ENCODE measurements around the gene CHERP. TPM values are rescaled to one million over a fixed set of nuclear protein-coding genes. Genes with fewer than 3 reads are reported as not detected.

Gene CHERP
- total and polyA plus RNA-seq, 2 of the 8 experiments (the other 6 are each of a cell fraction or from before 2014, with no cell fraction given), result 13.9 to 73.7 TPM

DNA sequence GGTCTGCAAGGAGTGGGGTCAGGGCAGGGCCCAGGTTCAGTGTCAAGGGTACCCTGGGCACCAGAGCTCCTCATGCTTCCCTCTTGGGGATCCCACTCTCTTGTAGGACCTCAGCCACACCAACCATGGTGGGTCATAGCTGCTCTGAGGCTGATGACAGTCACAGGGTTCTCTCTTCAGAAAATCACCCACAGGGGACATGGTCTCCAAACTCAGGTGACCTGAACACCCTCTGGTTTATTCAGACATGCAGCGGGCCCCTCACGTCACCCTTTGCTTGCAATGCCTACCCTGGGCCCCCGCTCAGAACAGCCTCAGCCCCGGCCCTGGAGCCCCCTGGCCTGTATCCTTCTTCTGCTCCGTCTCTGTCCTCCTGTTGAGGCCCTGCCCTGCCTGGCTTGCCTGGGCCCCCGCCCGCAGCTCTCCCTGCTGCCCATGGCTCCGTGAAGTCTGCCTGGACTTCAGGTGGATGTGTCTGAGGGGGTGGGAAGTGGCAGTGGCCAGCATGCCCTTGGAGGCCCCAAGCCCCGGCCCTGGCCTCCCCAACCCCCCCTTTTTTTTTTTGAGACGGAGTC, 20.4 kb downstream of the CHERP start:
- Histone ChIP-seq H3K4ac (replicated peaks; ENCODE audit: insufficient read length, low read depth, low read length) (no peak overlapping the region), H2AK5ac (ENCODE audit: low read depth, low read length) (no peak overlapping the region), H3K79me2 (ENCODE audit: control insufficient read depth in 1 of 2, insufficient read depth in 2 of 2, low read length in 2 of 2) (no peaks in the 10 kb centered on the region), H4K8ac (ENCODE audit: extremely low read depth, insufficient read depth, low read length) (no peak overlapping the region), H3K4me2 (ENCODE audit: insufficient read depth in 1 of 2, low read depth in 2 of 2, low read length in 2 of 2) (no peak overlapping the region), H3K4me3 (ENCODE audit: extremely low read depth in 1 of 4, insufficient read depth in 2 of 4, low read depth in 3 of 4, low read length in 4 of 4) (no peak overlapping the region), H3K9me3 (ENCODE audit: insufficient read depth in 2 of 2, low read depth in 1 of 2, low read length in 1 of 2) (no peaks in the 10 kb centered on the region), H3K36me3 (ENCODE audit: control insufficient read depth in 2 of 4, insufficient read depth in 4 of 4, low read length in 3 of 4) (peaks cover 36 to 92% (median 78%) of the 10 kb centered on the region in 4 experiments), H4K91ac (replicated peaks; ENCODE audit: insufficient read length, low read length) (no peak overlapping the region), H2AFZ (ENCODE audit: low read length) (no peak overlapping the region), H3K23me2 (ENCODE audit: low read depth, low read length) (no peaks in the 10 kb centered on the region), H4K20me1 (replicated peaks in 1 of 2; ENCODE audit: control insufficient read depth in 1 of 2, insufficient read depth in 2 of 2, low read length in 2 of 2) (peaks cover 12 to 34% of the 10 kb centered on the region in 2 experiments), H3K9ac (replicated peaks in 1 of 4; ENCODE audit: extremely low read depth in 1 of 4, low read depth in 3 of 4, low read length in 3 of 4) (no peak overlapping the region), H2BK20ac (ENCODE audit: low read length) (no peak overlapping the region), H2BK5ac (ENCODE audit: low read depth, low read length) (no peak overlapping the region), H3K4me1 (replicated peaks in 1 of 4; ENCODE audit: control insufficient read depth in 3 of 4, insufficient read depth in 4 of 4, low read length in 3 of 4) (no peaks in the 10 kb centered on the region), H2BK120ac (replicated peaks; ENCODE audit: low read depth, low read length) (no peak overlapping the region), H3K27me3 (replicated peaks in 1 of 4; ENCODE audit: control insufficient read depth in 3 of 4, extremely low read depth in 1 of 4, insufficient read depth in 3 of 4, low read length in 3 of 4) (no peaks in the 10 kb centered on the region), H3K14ac (ENCODE audit: insufficient read length) (no peak overlapping the region), H3K18ac (ENCODE audit: extremely low read depth, low read length) (no peak overlapping the region), H3K79me1 (ENCODE audit: low read depth, low read length) (no peaks in the 10 kb centered on the region), H2BK12ac (ENCODE audit: low read depth, low read length) (no peak overlapping the region), H4K5ac (ENCODE audit: insufficient read length, low read depth, low read length) (no peak overlapping the region), H3K27ac (ENCODE audit: low read depth, low read length) (no peak overlapping the region), H3K23ac (ENCODE audit: insufficient read length) (no peak overlapping the region), H2BK15ac (ENCODE audit: low read length) (no peak overlapping the region), H3K56ac (replicated peaks; ENCODE audit: insufficient read length, low read depth, low read length) (no peak overlapping the region)
- WGBS, 2 experiments (ENCODE audit: extremely low coverage in 1 of 2, insufficient coverage in 1 of 2, insufficient read length in 1 of 2, insufficient replicate concordance in 2 of 2, low coverage in 1 of 2, low lambda C conversion rate in 2 of 2, missing lambda C conversion rate in 1 of 2), result 92% methylated on average over 8 of the region's 10 CpGs; no CpG with 5 or more reads in 1 of the 2 experiments
- FAIRE-seq (no peak), DNase-seq (ENCODE audit: low read depth in 1 of 2, low spot score in 2 of 2) (no peak)
- TF ChIP-seq SIX5 (IDR thresholded peaks at IDR 0.05; ENCODE audit: low read depth, low read length) (no peak), ASH2L (IDR thresholded peaks at IDR 0.05; ENCODE audit: low read length) (no peak), CEBPB (IDR thresholded peaks at IDR 0.05; ENCODE audit: low read depth, low read length) (no peak), SRF (IDR thresholded peaks at IDR 0.05; ENCODE audit: low read depth, low read length) (no peak), SAP30 (IDR thresholded peaks at IDR 0.05; ENCODE audit: insufficient read depth, insufficient replicate concordance, low read length) (no peak), NANOG (IDR thresholded peaks at IDR 0.05; ENCODE audit: insufficient read depth, low read depth, low read length, poor library complexity, severe bottlenecking) (no peak), RBBP5 (IDR thresholded peaks at IDR 0.05; ENCODE audit: borderline replicate concordance, low read depth, low read length) (no peak), YY1 (IDR thresholded peaks at IDR 0.05; ENCODE audit: low read depth, low read length) (no peak)
- CTCF ChIA-PET (ENCODE audit: partially characterized antibody), result no interaction called here
- POLR2A ChIA-PET (ENCODE audit: partially characterized antibody), result interaction anchor here (1.2 to 1.9 kb wide), 3 partner anchors 11 to 51 kb away, joined by 3 to 7 read pairs (median 4); partner anchors contain the start of genes CHERP and SLC35E1

All from H1 (cell line).